C4-2B (cell line): ENCODE measurements around the gene ZDHHC7.
A peak's percentile ranks its signal among the peaks of the same experiment; 100 is the strongest.

ENCODE experiments used
- H3K27ac ChIP-seq: fragments of 450-650 bp; 2 replicates; pipeline ENCODE4 v1.5.1; 2017
- CTCF ChIP-seq: fragments of 450-650 bp; conservative IDR thresholded peaks from 2 replicates; pipeline ENCODE4 v1.5.1; 2017; ENCODE audit warnings: mild to moderate bottlenecking
- ZFX ChIP-seq: fragments of 450-650 bp; IDR thresholded peaks from 2 replicates; pipeline ENCODE4 v1.6.1; 2017

The ZDHHC7 gene

GRCh38 chr16:85027958-85028684, 16.8 kb upstream of the ZDHHC7 start:
- TF ChIP-seq ZFX = no peak
- TF ChIP-seq CTCF = no peak; the same call in 1 of the 2 replicates
- H3K27ac ChIP-seq = peak overlapping the region; percentile 75

GRCh38 chr16:85027349-85027957, 16.1 kb upstream of the ZDHHC7 start, which contains the start of gene KIAA0513:
Gene KIAA0513 (plus strand): TSS chr16:85027795. CDS start chr16:85067072, 39,277 bp downstream.
- H3K27ac ChIP-seq = peak within 1 kb of the TSS; percentile 75
- TF ChIP-seq CTCF (no peak), ZFX (peak; percentile 51; the same call in 1 of the 2 replicates)

- TF ChIP-seq ZFX (no peak), CTCF (no peak)
- no peak overlapping the region for H3K27ac ChIP-seq
These were observed 15.4 kb upstream of the ZDHHC7 start for GRCh38 chr16:85026703-85027102.

GRCh38 chr16:85025781-85026653, 14.7 kb upstream of the ZDHHC7 start:
- no peak overlapping the region for H3K27ac ChIP-seq
- TF ChIP-seq ZFX (no peak), CTCF (no peak)

GRCh38 chr16:85019659-85020245, 8.4 kb upstream of the ZDHHC7 start:
- H3K27ac ChIP-seq = no peak overlapping the region
- no peak for TF ChIP-seq CTCF

GRCh38 chr16:85018529-85019236, 7.3 kb upstream of the ZDHHC7 start:
- TF ChIP-seq ZFX (no peak), CTCF (no peak)
- H3K27ac ChIP-seq = no peak overlapping the region
